Activated CD4-positive, alpha-beta T cell treated with anti-CD3 and anti-CD28 coated beads, Interleukin-2, amount 50 U/mL, for 1 hour (primary cell): ENCODE results near the gene PLB1.
"Not testable (repeated sequence)": the region's sequence is repeated elsewhere in the genome, so short reads cannot be mapped to it uniquely, and the experiment has no call there.

Source experiments
- DNase-seq: peaks from one replicate; pipeline ENCODE4 v3.0.0-alpha.2; 2020

The PLB1 gene

GRCh38 chr2:28653892-28654662, 158.2 kb downstream of the PLB1 start:
- DNase-seq, result no peak

- DNase-seq, result no peak
Observed at GRCh38 chr2:28654663-28655320, 158.9 kb downstream of the PLB1 start.

GRCh38 chr2:28656937-28657615, 161.2 kb downstream of the PLB1 start:
- DNase-seq, result no peak

- no peak for DNase-seq
Observed at GRCh38 chr2:28658369-28658768, 162.5 kb downstream of the PLB1 start.

- DNase-seq, result no peak
Observed at GRCh38 chr2:28659127-28659526, 163.3 kb downstream of the PLB1 start.

GRCh38 chr2:28661589-28662001, 165.7 kb downstream of the PLB1 start:
- no peak for DNase-seq

GRCh38 chr2:28662044-28662443, 166.2 kb downstream of the PLB1 start:
- no peak for DNase-seq

- DNase-seq, result no peak
Observed at GRCh38 chr2:28662468-28663181, 166.8 kb downstream of the PLB1 start.

GRCh38 chr2:28663359-28663758, 167.5 kb downstream of the PLB1 start:
- no peak for DNase-seq

- DNase-seq, result no peak
Observed at GRCh38 chr2:28664120-28664842, 168.4 kb downstream of the PLB1 start.

GRCh38 chr2:28665041-28665704, 169.3 kb downstream of the PLB1 start:
- DNase-seq, result no peak

GRCh38 chr2:28665811-28666377, 170.0 kb downstream of the PLB1 start:
- DNase-seq, result not testable (repeated sequence)

GRCh38 chr2:28666496-28667184, 170.8 kb downstream of the PLB1 start:
- no peak for DNase-seq

GRCh38 chr2:28667261-28667660, 171.4 kb downstream of the PLB1 start:
- no peak for DNase-seq

GRCh38 chr2:28668106-28668814, 172.4 kb downstream of the PLB1 start:
- no peak for DNase-seq

GRCh38 chr2:28668880-28669279, 173.0 kb downstream of the PLB1 start:
- no peak for DNase-seq

GRCh38 chr2:28670856-28671255, 175.0 kb downstream of the PLB1 start:
- DNase-seq, result no peak

GRCh38 chr2:28673338-28673737, 177.5 kb downstream of the PLB1 start:
- DNase-seq, result no peak

GRCh38 chr2:28674062-28674712, 178.3 kb downstream of the PLB1 start:
- no peak for DNase-seq

GRCh38 chr2:28674713-28675068, 178.8 kb downstream of the PLB1 start:
- no peak for DNase-seq
